LNCaP clone FGC (cell line): ENCODE data around the gene MPV17.

ENCODE experiments used
- DNase-seq: peaks from one replicate; pipeline ENCODE4 v3.0.0-alpha.2; 2011; ENCODE audit warnings: low read depth
- H3K4me3 ChIP-seq: 2 replicates; pipeline ENCODE4 v1.5.1; 2011; ENCODE audit warnings: mild to moderate bottlenecking, low read depth, low read length, control low read depth
- TF ChIP-seq, protein P1 (sequence below): IDR thresholded peaks from 2 replicates; pipeline ENCODE4 v1.5.1; 2012; ENCODE audit warnings: mild to moderate bottlenecking; ENCODE audit not compliant: control insufficient read depth, insufficient read depth; ENCODE audit errors: extremely low read depth

Gene MPV17

DNA sequence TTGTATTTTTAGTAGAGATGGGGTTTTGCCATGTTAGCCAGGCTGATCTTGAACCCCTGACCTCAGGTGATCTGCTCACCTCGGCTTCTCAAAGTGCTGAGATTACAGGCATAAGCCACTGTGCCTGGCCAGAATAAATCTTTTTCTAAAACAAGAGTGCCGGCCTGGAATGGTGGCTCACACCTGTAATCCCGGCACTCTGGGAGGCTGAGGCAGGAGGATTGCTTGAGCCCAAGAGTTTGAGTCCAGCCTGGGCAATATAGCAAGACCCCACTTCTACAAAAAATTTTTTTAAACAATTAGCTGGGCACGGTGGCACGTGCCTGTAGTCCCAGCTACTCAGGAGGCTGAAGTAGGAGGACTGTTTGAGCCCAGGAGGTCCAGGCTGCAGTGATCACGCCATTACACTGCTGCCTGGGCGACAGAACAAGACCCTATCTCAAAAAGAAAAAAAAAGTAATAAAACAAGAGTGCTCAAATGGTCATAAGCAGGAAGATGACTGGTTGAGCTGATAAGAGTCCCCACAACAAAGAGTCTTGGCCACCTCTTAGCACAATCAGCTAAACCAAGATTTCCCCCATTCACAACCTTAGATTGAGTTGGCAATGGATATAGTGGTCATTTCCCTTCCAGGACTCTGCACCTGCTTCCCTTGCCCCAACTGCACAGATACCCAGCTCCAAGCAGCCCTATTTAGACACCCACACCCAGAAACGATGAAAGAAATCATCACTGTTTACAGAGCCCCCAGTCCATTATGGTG lies 8.8 kb downstream of the MPV17 start:
- DNase-seq = no peak
- TF ChIP-seq, protein P1, sequence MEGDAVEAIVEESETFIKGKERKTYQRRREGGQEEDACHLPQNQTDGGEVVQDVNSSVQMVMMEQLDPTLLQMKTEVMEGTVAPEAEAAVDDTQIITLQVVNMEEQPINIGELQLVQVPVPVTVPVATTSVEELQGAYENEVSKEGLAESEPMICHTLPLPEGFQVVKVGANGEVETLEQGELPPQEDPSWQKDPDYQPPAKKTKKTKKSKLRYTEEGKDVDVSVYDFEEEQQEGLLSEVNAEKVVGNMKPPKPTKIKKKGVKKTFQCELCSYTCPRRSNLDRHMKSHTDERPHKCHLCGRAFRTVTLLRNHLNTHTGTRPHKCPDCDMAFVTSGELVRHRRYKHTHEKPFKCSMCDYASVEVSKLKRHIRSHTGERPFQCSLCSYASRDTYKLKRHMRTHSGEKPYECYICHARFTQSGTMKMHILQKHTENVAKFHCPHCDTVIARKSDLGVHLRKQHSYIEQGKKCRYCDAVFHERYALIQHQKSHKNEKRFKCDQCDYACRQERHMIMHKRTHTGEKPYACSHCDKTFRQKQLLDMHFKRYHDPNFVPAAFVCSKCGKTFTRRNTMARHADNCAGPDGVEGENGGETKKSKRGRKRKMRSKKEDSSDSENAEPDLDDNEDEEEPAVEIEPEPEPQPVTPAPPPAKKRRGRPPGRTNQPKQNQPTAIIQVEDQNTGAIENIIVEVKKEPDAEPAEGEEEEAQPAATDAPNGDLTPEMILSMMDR = no peak
- no peak overlapping the region for H3K4me3 ChIP-seq

DNA sequence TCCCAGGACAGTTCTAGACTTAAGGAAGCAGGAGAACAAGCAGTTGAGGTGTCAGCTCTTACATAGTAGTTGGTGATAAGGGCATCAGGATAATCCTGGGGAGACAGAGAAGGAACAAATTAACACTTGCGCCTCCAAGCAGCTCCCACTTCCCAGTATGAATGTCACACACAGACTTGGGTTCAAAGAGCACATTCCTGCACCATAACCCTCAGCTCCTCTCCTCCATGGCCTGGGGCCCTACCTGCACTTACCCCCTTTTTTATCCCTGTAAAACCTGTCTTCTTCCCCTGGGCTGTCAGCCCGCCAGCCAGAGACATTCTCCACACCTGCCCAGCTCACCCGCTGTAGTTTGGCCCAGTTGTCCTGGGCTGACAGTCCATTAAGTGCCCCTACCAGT lies 10.7 kb downstream of the MPV17 start:
- TF ChIP-seq, protein P1 = no peak
- DNase-seq = no peak
- no peak overlapping the region for H3K4me3 ChIP-seq

DNA sequence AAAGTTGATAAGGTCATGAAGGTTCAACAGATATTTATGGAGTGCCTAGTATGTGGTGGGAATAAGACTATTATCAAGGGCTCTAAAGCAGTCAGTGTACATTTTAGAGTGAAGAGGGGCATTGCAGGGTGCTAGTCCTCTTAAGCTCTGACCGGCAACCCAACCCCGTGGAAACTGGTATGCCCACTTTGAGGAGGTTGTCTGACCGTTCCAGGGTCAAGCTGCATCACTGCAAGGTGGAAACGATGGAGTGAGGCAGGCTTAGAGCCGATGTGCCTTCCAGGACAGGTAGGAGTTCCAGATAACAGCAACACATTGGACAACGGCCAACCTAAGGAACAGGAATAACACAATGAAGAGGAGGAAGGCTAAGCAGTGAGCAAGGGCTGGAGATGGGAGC lies 13.2 kb downstream of the MPV17 start:
- no peak overlapping the region for H3K4me3 ChIP-seq
- TF ChIP-seq, protein P1 = no peak
- no peak for DNase-seq

DNA sequence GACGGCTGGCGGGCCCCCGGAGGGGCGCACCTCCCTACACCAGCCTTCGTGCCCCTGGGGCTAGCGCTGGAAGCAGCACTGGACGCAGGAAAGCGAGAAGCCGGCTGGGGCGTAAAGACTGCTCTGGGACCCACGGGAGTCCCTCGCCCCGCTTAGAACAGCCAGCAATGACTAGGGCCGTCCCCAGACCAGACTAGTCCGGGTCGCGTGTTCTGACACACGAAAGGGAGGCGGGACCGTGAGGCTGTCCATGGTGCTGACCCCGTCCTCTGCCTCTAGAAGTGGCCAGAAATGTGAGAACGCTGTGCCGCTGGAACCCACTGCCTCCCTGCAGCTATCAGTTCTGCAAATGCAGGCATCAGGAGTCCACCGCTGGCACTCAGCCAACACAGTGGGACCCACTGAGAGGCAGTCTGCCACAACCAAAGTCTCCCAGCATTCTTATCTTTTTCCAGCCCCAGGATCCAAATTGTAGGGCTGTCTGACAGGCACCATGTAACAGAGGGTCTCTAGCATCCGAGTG lies 14.5 kb downstream of the MPV17 start, which contains the start of gene UCN:
UCN (minus strand) TSS at position 87 of the 523 bp plus-strand sequence. CDS start 550 bp downstream, outside the sequence.
- no peak within 1 kb of the TSS for H3K4me3 ChIP-seq
- TF ChIP-seq, protein P1 = no peak
- no peak for DNase-seq

DNA sequence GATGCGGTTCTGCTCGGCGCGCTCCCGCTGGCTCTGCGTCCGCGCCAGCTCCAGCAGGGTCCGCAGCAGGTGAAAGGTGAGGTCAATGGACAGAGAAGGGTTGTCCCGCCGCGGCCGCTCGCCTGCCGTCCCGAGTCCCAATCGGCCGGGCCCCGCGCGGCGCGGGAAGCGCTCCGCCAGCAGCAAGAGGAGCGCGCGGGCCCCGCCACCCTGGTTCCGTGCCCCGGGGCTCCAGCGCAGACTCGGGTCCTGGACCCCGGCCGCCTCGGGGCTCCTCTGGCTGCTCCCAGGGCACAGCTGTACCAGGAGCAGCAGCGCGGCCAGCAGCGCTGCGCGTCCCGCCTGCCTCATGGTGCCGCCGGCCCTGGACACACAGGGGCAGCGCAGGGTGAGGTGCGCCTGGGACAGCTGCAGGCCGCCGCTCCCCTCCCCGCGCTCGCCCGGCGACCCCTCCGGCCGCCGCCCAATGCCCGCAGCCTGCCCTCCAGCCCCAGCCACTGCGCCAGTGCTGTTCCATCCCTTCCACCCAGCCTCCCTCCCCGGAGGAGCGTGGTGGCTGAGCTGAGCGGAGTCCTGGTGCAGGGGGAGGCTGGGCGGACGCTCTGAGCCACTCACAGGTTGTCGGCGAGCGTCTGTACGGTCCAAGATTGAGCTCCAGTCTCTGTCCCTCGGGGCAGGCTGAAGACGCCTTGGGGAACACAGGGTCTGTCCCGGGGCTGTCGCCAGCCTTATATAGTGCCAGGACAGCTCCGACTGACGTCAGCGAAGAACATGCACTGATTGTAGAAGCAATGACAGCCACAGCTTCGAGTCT lies 15.1 kb downstream of the MPV17 start:
- TF ChIP-seq, protein P1 = no peak
- H3K4me3 ChIP-seq = no peak overlapping the region
- no peak for DNase-seq

DNA sequence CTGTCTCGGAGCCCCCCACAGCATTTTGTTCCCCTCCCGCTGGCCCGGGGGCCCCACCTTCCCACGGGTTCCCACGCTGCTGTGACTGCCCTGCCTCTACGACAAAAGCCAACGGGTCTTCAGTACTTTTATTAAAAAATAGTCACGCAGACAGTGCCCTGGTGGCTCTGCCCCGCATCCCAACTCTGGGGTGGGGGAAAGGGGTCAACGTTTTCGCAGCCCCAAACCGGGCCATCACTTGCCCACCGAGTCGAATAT lies 15.7 kb downstream of the MPV17 start:
- DNase-seq = no peak
- no peak overlapping the region for H3K4me3 ChIP-seq
- TF ChIP-seq, protein P1 = no peak
